Endothelial cell (in vitro differentiated cells): Measurements from ENCODE around the gene ETS1. TPM values are rescaled to one million over a fixed set of nuclear protein-coding genes. Genes with fewer than 3 reads are reported as not detected.

Source experiments
- DNase-seq: peaks from one replicate; pipeline ENCODE4 v3.0.0; 2021; ENCODE audit warnings: low spot score
- H3K27ac Mint-ChIP-seq: one replicate; pipeline ENCODE4 v1.8.0; 2021; ENCODE audit warnings: mixed read lengths, inconsistent platforms; ENCODE audit not compliant: unreplicated experiment
- H3K27me3 Mint-ChIP-seq: one replicate; pipeline ENCODE4 v1.8.0; 2021; ENCODE audit warnings: mild to moderate bottlenecking, moderate library complexity, mixed read lengths, inconsistent platforms; ENCODE audit not compliant: unreplicated experiment
- H3K36me3 Mint-ChIP-seq: one replicate; pipeline ENCODE4 v1.8.0; 2021; ENCODE audit warnings: mild to moderate bottlenecking, low read depth, mixed read lengths, inconsistent platforms; ENCODE audit not compliant: unreplicated experiment
- H3K4me1 Mint-ChIP-seq: one replicate; pipeline ENCODE4 v1.8.0; 2021; ENCODE audit warnings: mild to moderate bottlenecking, mixed read lengths, inconsistent platforms; ENCODE audit not compliant: unreplicated experiment
- H3K4me3 Mint-ChIP-seq: one replicate; pipeline ENCODE4 v1.8.0; 2021; ENCODE audit warnings: mild to moderate bottlenecking, mixed read lengths, inconsistent platforms; ENCODE audit not compliant: unreplicated experiment
- H3K9me3 Mint-ChIP-seq: one replicate; pipeline ENCODE4 v1.8.0; 2021; ENCODE audit warnings: mixed read lengths, inconsistent platforms; ENCODE audit not compliant: unreplicated experiment
- CTCF ChIP-seq: fragments of 200-600 bp; sonication (generic); IDR thresholded peaks from one replicate; pipeline ENCODE4 v1.5.0; 2021; ENCODE audit warnings: antibody characterized with exemption; ENCODE audit not compliant: unreplicated experiment
- total RNA-seq: library from RNA; stranded (reverse); fragmentation: NEBNext Ultra II Directional; extraction: Animal tissue kit (Norgen Biotek cat#: 25700); gene quantifications from one replicate; pipeline ENCODE4 v1.2.1, GENCODE V29; 2021; ENCODE audit not compliant: unreplicated experiment

Gene ETS1
- total RNA-seq, 1 donor from 2014 or later: 309 TPM

- no peak for DNase-seq
- peaks cover 3% of the 10 kb centered on the region for H3K27me3 Mint-ChIP-seq
Measured at GRCh38 chr11:128502726-128503125, 84.6 kb downstream of the ETS1 start.

GRCh38 chr11:128501632-128502549, 85.5 kb downstream of the ETS1 start:
- H3K27me3 Mint-ChIP-seq: peaks cover 5% of the 10 kb centered on the region
- peaks cover 74% of the 10 kb centered on the region for H3K36me3 Mint-ChIP-seq
- peak; percentile 12 for DNase-seq
- H3K27ac Mint-ChIP-seq: peak overlapping the region; percentile 87
- peaks cover 11% of the 10 kb centered on the region for H3K9me3 Mint-ChIP-seq
- H3K4me3 Mint-ChIP-seq: peak overlapping the region; percentile 85
- H3K4me1 Mint-ChIP-seq: peaks cover 61% of the 10 kb centered on the region
- no peak for TF ChIP-seq CTCF

More at GRCh38 chr11:128502726-128503125, 84.6 kb downstream of the ETS1 start:
- no peak for TF ChIP-seq CTCF
- Mint-ChIP-seq H3K36me3 (peaks cover 71% of the 10 kb centered on the region), H3K4me1 (peaks cover 52% of the 10 kb centered on the region), H3K27ac (peak overlapping the region; percentile 87), H3K4me3 (peak overlapping the region; percentile 34), H3K9me3 (peaks cover 11% of the 10 kb centered on the region)

GRCh38 chr11:128501008-128501407, 86.3 kb downstream of the ETS1 start:
- H3K4me1 Mint-ChIP-seq: peaks cover 66% of the 10 kb centered on the region
- TF ChIP-seq CTCF: no peak
- peaks cover 70% of the 10 kb centered on the region for H3K36me3 Mint-ChIP-seq
- H3K27me3 Mint-ChIP-seq: peaks cover 5% of the 10 kb centered on the region
- H3K4me3 Mint-ChIP-seq: peak overlapping the region; percentile 85
- peak overlapping the region; percentile 2 for H3K27ac Mint-ChIP-seq
- peaks cover 11% of the 10 kb centered on the region for H3K9me3 Mint-ChIP-seq
- DNase-seq: no peak

GRCh38 chr11:128500493-128500892, 86.9 kb downstream of the ETS1 start:
- H3K4me1 Mint-ChIP-seq: peaks cover 71% of the 10 kb centered on the region
- peaks cover 65% of the 10 kb centered on the region for H3K36me3 Mint-ChIP-seq
- TF ChIP-seq CTCF: no peak
- no peak for DNase-seq
- peaks cover 11% of the 10 kb centered on the region for H3K9me3 Mint-ChIP-seq
- peaks cover 5% of the 10 kb centered on the region for H3K27me3 Mint-ChIP-seq
- peak overlapping the region; percentile 85 for H3K4me3 Mint-ChIP-seq
- no peak overlapping the region for H3K27ac Mint-ChIP-seq
